H9 (cell line): Measurements from ENCODE around the gene RAD23B. TPM values are rescaled to one million over a fixed set of nuclear protein-coding genes. Genes with fewer than 3 reads are reported as not detected.

Experiments used
- DNase-seq: peaks from one replicate; pipeline ENCODE4 v3.0.0-alpha.2; 2017
- H2AFZ ChIP-seq: one replicate; pipeline ENCODE4 v1.6.1; 2013; ENCODE audit warnings: mild to moderate bottlenecking, low read length, control low read depth, moderate library complexity
- H2AK5ac ChIP-seq: 2 replicates; pipeline ENCODE4 v1.6.1; 2013; ENCODE audit warnings: low read length, control low read depth, mixed read lengths; ENCODE audit not compliant: insufficient read length
- H2BK120ac ChIP-seq: one replicate; pipeline ENCODE4 v1.6.1; 2013; ENCODE audit warnings: low read depth, mild to moderate bottlenecking, low read length, control low read depth, inconsistent platforms; ENCODE audit not compliant: poor library complexity, severe bottlenecking
- H2BK12ac ChIP-seq: 2 replicates; pipeline ENCODE4 v1.6.1; 2013; ENCODE audit warnings: low read length, control low read depth, mixed read lengths, low read depth; ENCODE audit not compliant: insufficient read length
- H2BK15ac ChIP-seq: 2 replicates; pipeline ENCODE4 v1.6.1; 2013; ENCODE audit warnings: low read depth, low read length, control low read depth
- H2BK20ac ChIP-seq: one replicate; pipeline ENCODE4 v1.6.1; 2013; ENCODE audit warnings: low read depth, mild to moderate bottlenecking, low read length, control low read depth, inconsistent platforms; ENCODE audit not compliant: poor library complexity, severe bottlenecking
- H2BK5ac ChIP-seq: 2 replicates; pipeline ENCODE4 v1.6.1; 2013; ENCODE audit warnings: low read length, control low read depth, mixed read lengths; ENCODE audit not compliant: insufficient read length
- H3K14ac ChIP-seq: 2 replicates; pipeline ENCODE4 v1.6.1; 2013; ENCODE audit warnings: low read length, control low read depth; ENCODE audit not compliant: insufficient read depth
- H3K18ac ChIP-seq: 2 replicates; pipeline ENCODE4 v1.6.1; 2013; ENCODE audit warnings: low read depth, mild to moderate bottlenecking, mixed read lengths, low read length, control low read depth; ENCODE audit not compliant: insufficient read length
- H3K23ac ChIP-seq: 2 replicates; pipeline ENCODE4 v1.6.1; 2013; ENCODE audit warnings: low read length, control low read depth, mixed read lengths, low read depth; ENCODE audit not compliant: insufficient read length
- H3K23me2 ChIP-seq: 2 replicates; pipeline ENCODE4 v1.6.1; 2013; ENCODE audit warnings: low read depth, mild to moderate bottlenecking, mixed read lengths, low read length, control low read depth; ENCODE audit not compliant: insufficient read length, poor library complexity, severe bottlenecking
- H3K27ac ChIP-seq: 2 replicates; pipeline ENCODE4 v1.5.1; 2013; ENCODE audit warnings: low read length, control low read depth, mixed read lengths, low read depth; ENCODE audit not compliant: insufficient read length
- H3K27me3 ChIP-seq: 2 replicates; pipeline ENCODE4 v1.6.1; 2013; ENCODE audit warnings: low read length, control low read depth, inconsistent platforms; ENCODE audit not compliant: insufficient read depth
- H3K4ac ChIP-seq: 2 replicates; pipeline ENCODE4 v1.6.1; 2013; ENCODE audit warnings: low read depth, mild to moderate bottlenecking, control low read depth, inconsistent platforms, low read length, moderate library complexity
- H3K4me1 ChIP-seq: 2 replicates; pipeline ENCODE4 v1.6.1; 2013; ENCODE audit warnings: low read length, control low read depth, inconsistent platforms; ENCODE audit not compliant: insufficient read depth
- H3K4me2 ChIP-seq: 2 replicates; pipeline ENCODE4 v1.6.1; 2013; ENCODE audit warnings: low read length, control low read depth, mixed read lengths; ENCODE audit not compliant: insufficient read length, insufficient read depth
- H3K56ac ChIP-seq: 2 replicates; pipeline ENCODE4 v1.6.1; 2013; ENCODE audit warnings: low read depth, mild to moderate bottlenecking, mixed read lengths, low read length, control low read depth; ENCODE audit not compliant: insufficient read length
- H3K79me1 ChIP-seq: 2 replicates; pipeline ENCODE4 v1.6.1; 2013; ENCODE audit warnings: low read depth, mild to moderate bottlenecking, moderate library complexity, low read length, control low read depth, inconsistent platforms; ENCODE audit not compliant: insufficient read depth, poor library complexity, severe bottlenecking
- H3K79me2 ChIP-seq: 2 replicates; pipeline ENCODE4 v1.6.1; 2013; ENCODE audit warnings: low read length, control low read depth, inconsistent platforms; ENCODE audit not compliant: insufficient read depth
- H3K9ac ChIP-seq: 2 replicates; pipeline ENCODE4 v1.6.1; 2013; ENCODE audit warnings: low read length, control low read depth, mixed read lengths; ENCODE audit not compliant: insufficient read length; ENCODE audit errors: extremely low read depth
- H3K9me3 ChIP-seq: one replicate; pipeline ENCODE4 v1.6.1; 2013; ENCODE audit warnings: low read depth, low read length, inconsistent platforms; ENCODE audit not compliant: control insufficient read depth
- H3T11ph ChIP-seq: one replicate; pipeline ENCODE4 v1.6.1; 2013; ENCODE audit warnings: mild to moderate bottlenecking, low read length, control low read depth, inconsistent platforms
- H4K20me1 ChIP-seq: one replicate; pipeline ENCODE4 v1.6.1; 2013; ENCODE audit not compliant: control insufficient read depth, insufficient read length, insufficient read depth
- H4K5ac ChIP-seq: 2 replicates; pipeline ENCODE4 v1.6.1; 2013; ENCODE audit warnings: low read depth, mild to moderate bottlenecking, mixed read lengths, low read length, control low read depth; ENCODE audit not compliant: insufficient read length
- H4K8ac ChIP-seq: replicated peaks from 2 replicates; pipeline ENCODE4 v1.6.1; 2013; ENCODE audit warnings: low read length, control low read depth, mixed read lengths, low read depth; ENCODE audit not compliant: insufficient read length
- H4K91ac ChIP-seq: 2 replicates; pipeline ENCODE4 v1.6.1; 2013; ENCODE audit warnings: low read depth, mild to moderate bottlenecking, moderate library complexity, mixed read lengths, low read length, control low read depth; ENCODE audit not compliant: insufficient read length
- H3K27ac Mint-ChIP-seq, 3 experiments: 2 replicates in 2 of 3; 3 replicates in 1 of 3; pipeline ENCODE4 v1.8.0; 2020 to 2021; ENCODE audit warnings: mixed read lengths in 3 of 3, mild to moderate bottlenecking in 1 of 3, moderate library complexity in 1 of 3
- H3K27me3 Mint-ChIP-seq: 2 replicates; pipeline ENCODE4 v1.8.0; 2021; ENCODE audit warnings: low read depth, mild to moderate bottlenecking, moderate library complexity, mixed read lengths
- H3K36me3 Mint-ChIP-seq, 3 experiments: 2 replicates in 2 of 3; 3 replicates in 1 of 3; pipeline ENCODE4 v1.8.0; 2020 to 2021; ENCODE audit warnings: low read depth in 3 of 3, mixed read lengths in 3 of 3; ENCODE audit not compliant: insufficient read depth in 1 of 3
- H3K4me1 Mint-ChIP-seq, 2 experiments: 2 replicates each; pipeline ENCODE4 v1.8.0; 2020; ENCODE audit warnings: mixed read lengths in 2 of 2
- H3K4me3 Mint-ChIP-seq, 2 experiments: 2 replicates in 1 of 2; 3 replicates in 1 of 2; pipeline ENCODE4 v1.8.0; 2020 to 2021; ENCODE audit warnings: mild to moderate bottlenecking in 2 of 2, mixed read lengths in 2 of 2, moderate library complexity in 1 of 2
- H3K9me3 Mint-ChIP-seq, 2 experiments: 2 replicates in 1 of 2; 3 replicates in 1 of 2; pipeline ENCODE4 v1.8.0; 2020; ENCODE audit warnings: mild to moderate bottlenecking in 2 of 2, mixed read lengths in 2 of 2, moderate library complexity in 1 of 2
- CTCF ChIP-seq: fragments of 200-600 bp; sonication (generic); conservative IDR thresholded peaks from 3 replicates; pipeline ENCODE4 v1.8.0; 2021; ENCODE audit warnings: antibody characterized with exemption, mild to moderate bottlenecking
- WGBS: extraction: QIAGEN DNeasy Blood & Tissue Kit; methylation state at CpG from one replicate; pipeline ENCODE4 v1.1.7; 2013; ENCODE audit warnings: missing lambda C conversion rate, low lambda C conversion rate, mixed read lengths; ENCODE audit not compliant: insufficient read length; ENCODE audit errors: extremely low coverage; 5-methylcytosine and 5-hydroxymethylcytosine counted together
- total RNA-seq: library from RNA; stranded (reverse); gene quantifications from 2 replicates; pipeline ENCODE4 v1.2.1, GENCODE V29; 2021

The RAD23B gene
- total RNA-seq, 1 experiment from 2014 or later = 154 TPM

- Histone ChIP-seq H3K23ac (no peak overlapping the region), H3K27ac (no peak overlapping the region), H3K9me3 (no peaks in the 10 kb centered on the region), H3T11ph (no peak overlapping the region), H3K79me2 (peaks cover 1% of the 10 kb centered on the region; the same call in 1 of the 2 replicates), H3K79me1 (peaks cover 3% of the 10 kb centered on the region), H2BK5ac (no peak overlapping the region), H3K14ac (no peak overlapping the region), H2AK5ac (no peak overlapping the region), H2BK20ac (no peak overlapping the region), H4K8ac (no peak overlapping the region), H3K4ac (no peak overlapping the region), H3K27me3 (no peaks in the 10 kb centered on the region), H3K4me1 (no peaks in the 10 kb centered on the region), H4K5ac (no peak overlapping the region), H4K91ac (no peak overlapping the region), H4K20me1 (no peaks in the 10 kb centered on the region), H3K9ac (no peak overlapping the region), H3K18ac (no peak overlapping the region), H2BK15ac (no peak overlapping the region), H2BK120ac (no peak overlapping the region), H2AFZ (no peak overlapping the region), H3K4me2 (no peak overlapping the region), H3K23me2 (no peaks in the 10 kb centered on the region), H2BK12ac (no peak overlapping the region), H3K56ac (no peak overlapping the region)
- Mint-ChIP-seq H3K36me3 (peaks cover 42 to 80% (median 77%) of the 10 kb centered on the region in 3 experiments), H3K4me1 (0 out of 4 replicates have a peak, but pooled peaks cover 2 to 4% of the 10 kb centered on the region in 2 experiments), H3K27ac (0 out of 7 replicates have a peak overlapping the region, but pooled peaks of 1 of the 3 experiments have one; percentile 5), H3K27me3 (no peaks in the 10 kb centered on the region), H3K4me3 (no peak overlapping the region), H3K9me3 (no peaks in the 10 kb centered on the region)
- DNase-seq = no peak
- no peak for TF ChIP-seq CTCF
- no CpG with 5 or more reads among the region's 4 CpGs for WGBS
These were observed 40.9 kb downstream of the RAD23B start for GRCh38 chr9:107323836-107324585.
